IMR-90 (cell line): Measurements from ENCODE around the gene PNPLA1. TPM values are rescaled to one million over a fixed set of nuclear protein-coding genes. Genes with fewer than 3 reads are reported as not detected.

ENCODE experiments used
- ATAC-seq: fragments of 200-7000 bp; cut with Tn5 transposase; 2 replicates; pipeline ENCODE4 v1.9.1; 2020; ENCODE audit warnings: low read depth, mild to moderate bottlenecking, moderate library complexity
- BruUV-seq: library from RNA; stranded (reverse); fragments of 400-500 nt; replicated peaks from 2 replicates; lab custom pipeline; 2021; lab: Mats Ljungman, UMichigan
- CTCF ChIA-PET: fragments of 300-600 bp; formaldehyde crosslinking; extraction: SDS; loops from one replicate; lab custom pipeline; 2021; ENCODE audit warnings: antibody characterized with exemption; lab: Yijun Ruan, JAX
- POLR2A ChIA-PET: fragments of 300-600 bp; sonication (Branson Sonifier 250); formaldehyde crosslinking; loops from one replicate; lab custom pipeline; 2022; ENCODE audit warnings: antibody characterized with exemption; ENCODE audit not compliant: unreplicated experiment; lab: Charles Lee
- DNase-seq: peaks from one replicate; pipeline ENCODE4 v3.0.0; 2013
- H2AFZ ChIP-seq: replicated peaks from 2 replicates; pipeline ENCODE3; 2013; ENCODE audit warnings: low read length, mild to moderate bottlenecking; ENCODE audit not compliant: poor library complexity
- H2AK5ac ChIP-seq: 2 replicates; pipeline ENCODE4 v1.6.1; 2013; ENCODE audit warnings: low read depth, low read length, inconsistent platforms
- H2AK9ac ChIP-seq: replicated peaks from 2 replicates; pipeline ENCODE3; 2013; ENCODE audit warnings: mild to moderate bottlenecking, low read depth, low read length, moderate library complexity; ENCODE audit not compliant: poor library complexity
- H2BK120ac ChIP-seq: 2 replicates; pipeline ENCODE4 v1.6.1; 2013; ENCODE audit warnings: low read depth, low read length, inconsistent platforms
- H2BK15ac ChIP-seq: 3 replicates; pipeline ENCODE4 v1.6.1; 2013; ENCODE audit warnings: low read depth, low read length, inconsistent platforms
- H2BK20ac ChIP-seq: 2 replicates; pipeline ENCODE4 v1.6.1; 2013; ENCODE audit warnings: low read depth, mild to moderate bottlenecking, inconsistent platforms, low read length, moderate library complexity
- H2BK5ac ChIP-seq: 2 replicates; pipeline ENCODE4 v1.6.1; 2013; ENCODE audit warnings: mild to moderate bottlenecking, low read depth, low read length, inconsistent platforms; ENCODE audit not compliant: poor library complexity, severe bottlenecking
- H3K14ac ChIP-seq: replicated peaks from 2 replicates; pipeline ENCODE4 v1.6.1; 2013; ENCODE audit warnings: low read depth, low read length, inconsistent platforms
- H3K18ac ChIP-seq: 2 replicates; pipeline ENCODE4 v1.6.1; 2013; ENCODE audit warnings: low read depth, low read length, control low read depth
- H3K23ac ChIP-seq: 2 replicates; pipeline ENCODE4 v1.6.1; 2013; ENCODE audit warnings: low read depth, low read length, inconsistent platforms
- H3K27ac ChIP-seq: 2 replicates; pipeline ENCODE4 v1.5.1; 2013; ENCODE audit warnings: mild to moderate bottlenecking, control low read depth, low read length; ENCODE audit not compliant: insufficient read depth
- H3K27me3 ChIP-seq: 2 replicates; pipeline ENCODE4 v1.6.1; 2013; ENCODE audit warnings: low read length; ENCODE audit not compliant: control insufficient read depth, insufficient read depth
- H3K36me3 ChIP-seq: 2 replicates; pipeline ENCODE4 v1.6.1; 2013; ENCODE audit warnings: low read length, mixed read lengths; ENCODE audit not compliant: control insufficient read depth, insufficient read depth
- H3K4ac ChIP-seq: 2 replicates; pipeline ENCODE4 v1.6.1; 2013; ENCODE audit warnings: low read depth, low read length, inconsistent platforms
- H3K4me1 ChIP-seq: 2 replicates; pipeline ENCODE4 v1.6.1; 2013; ENCODE audit warnings: low read length, mixed read lengths; ENCODE audit not compliant: control insufficient read depth, insufficient read depth
- H3K4me2 ChIP-seq: 2 replicates; pipeline ENCODE4 v1.6.1; 2013; ENCODE audit warnings: low read depth, mild to moderate bottlenecking, control low read depth, low read length, moderate library complexity
- H3K4me3 ChIP-seq: 2 replicates; pipeline ENCODE4 v1.5.1; 2013; ENCODE audit warnings: low read depth, mild to moderate bottlenecking, control low read depth, low read length, moderate library complexity; ENCODE audit not compliant: insufficient read depth
- H3K56ac ChIP-seq: 2 replicates; pipeline ENCODE4 v1.6.1; 2013; ENCODE audit warnings: low read length, inconsistent platforms; ENCODE audit not compliant: insufficient read depth; ENCODE audit errors: extremely low read depth
- H3K79me1 ChIP-seq, 2 experiments: 2 replicates each; pipeline ENCODE4 v1.6.1; 2013; ENCODE audit warnings: low read length in 2 of 2, inconsistent platforms in 1 of 2, low read depth in 1 of 2
- H3K9ac ChIP-seq: 2 replicates; pipeline ENCODE4 v1.6.1; 2013; ENCODE audit warnings: low read depth, low read length, control low read depth
- H3K9me1 ChIP-seq: 2 replicates; pipeline ENCODE4 v1.6.1; 2013; ENCODE audit warnings: low read length, inconsistent platforms; ENCODE audit not compliant: insufficient read depth
- H3K9me3 ChIP-seq: 2 replicates; pipeline ENCODE4 v1.6.1; 2013; ENCODE audit warnings: low read length; ENCODE audit not compliant: control insufficient read depth, insufficient read depth
- H4K20me1 ChIP-seq: 2 replicates; pipeline ENCODE4 v1.6.1; 2013; ENCODE audit warnings: low read length, inconsistent platforms; ENCODE audit not compliant: insufficient read depth
- H4K5ac ChIP-seq: 2 replicates; pipeline ENCODE4 v1.6.1; 2013; ENCODE audit warnings: mild to moderate bottlenecking, low read depth, low read length, control low read depth
- H4K8ac ChIP-seq, 2 experiments: 2 replicates each; pipeline ENCODE4 v1.6.1; 2013; ENCODE audit warnings: low read depth in 2 of 2, low read length in 2 of 2, control low read depth in 1 of 2, inconsistent platforms in 1 of 2
- H4K91ac ChIP-seq: 2 replicates; pipeline ENCODE4 v1.6.1; 2013; ENCODE audit warnings: low read depth, low read length, inconsistent platforms; ENCODE audit not compliant: insufficient read depth
- MAFK ChIP-seq: IDR thresholded peaks from 2 replicates; pipeline ENCODE4 v1.6.1; 2012; ENCODE audit warnings: low read depth, low read length, improper control_type of control experiment
- MXI1 ChIP-seq: IDR thresholded peaks from 2 replicates; pipeline ENCODE4 v1.6.1; 2012; ENCODE audit warnings: low read depth, mild to moderate bottlenecking, low read length, moderate library complexity, borderline replicate concordance
- NFE2L2 ChIP-seq: fragments of 150-350 bp; IDR thresholded peaks from 2 replicates; pipeline ENCODE4 v1.6.1; 2016; ENCODE audit warnings: low read depth, mild to moderate bottlenecking, low read length
- POLR2A ChIP-seq: IDR thresholded peaks from 2 replicates; pipeline ENCODE4 v1.6.1; 2012; ENCODE audit warnings: mild to moderate bottlenecking, low read depth, low read length
- WGBS, 2 experiments: methylation state at CpG; one replicate each; pipeline versions ENCODE4 v1.1.5 to v1.1.7; 2013; ENCODE audit warnings: missing lambda C conversion rate in 2 of 2; ENCODE audit not compliant: insufficient read length in 1 of 2; ENCODE audit errors: extremely low coverage in 2 of 2; 5-methylcytosine and 5-hydroxymethylcytosine counted together
- dilution Hi-C: fragments of 300-500 bp; cut with HindIII; formaldehyde crosslinking; loops from one replicate; pipeline ENCODE4 v1.14.3; 2018; ENCODE audit warnings: low sequenced_read_pairs; ENCODE audit not compliant: unreplicated experiment
- in situ Hi-C: fragments of 300-500 bp; cut with MboI; formaldehyde crosslinking; loops from 3 replicates; pipeline ENCODE4 v1.14.3; 2019; ENCODE audit warnings: low sequenced_read_pairs, inconsistent platforms, mixed read lengths
- intact Hi-C: fragments of 100-400 bp; cut with micrococcal nuclease; formaldehyde crosslinking; loops from 2 replicates; pipeline ENCODE4 v1.10.0; 2022
- polyA plus RNA-seq, 3 experiments: library from polyadenylated mRNA; depleted of rRNA; stranded (reverse); fragments of >200 nt; gene quantifications; 2 replicates each; pipeline ENCODE4 v1.2.3, GENCODE V29; 2012; ENCODE audit warnings: low replicate concordance in 1 of 3
- total RNA-seq: library from RNA; depleted of rRNA; stranded (reverse); fragments of >200 nt; gene quantifications from 2 replicates; pipeline ENCODE4 v1.2.3, GENCODE V29; 2012
- TF ChIP-seq, protein P1 (sequence below): fragments of 150-350 bp; IDR thresholded peaks from 2 replicates; pipeline ENCODE4 v1.6.1; 2017; ENCODE audit warnings: mild to moderate bottlenecking, antibody characterized with exemption, low read length, low read depth

PNPLA1 gene
- total and polyA plus RNA-seq, 2 of the 4 experiments (the other 2 are of a cell fraction): not detected

DNA sequence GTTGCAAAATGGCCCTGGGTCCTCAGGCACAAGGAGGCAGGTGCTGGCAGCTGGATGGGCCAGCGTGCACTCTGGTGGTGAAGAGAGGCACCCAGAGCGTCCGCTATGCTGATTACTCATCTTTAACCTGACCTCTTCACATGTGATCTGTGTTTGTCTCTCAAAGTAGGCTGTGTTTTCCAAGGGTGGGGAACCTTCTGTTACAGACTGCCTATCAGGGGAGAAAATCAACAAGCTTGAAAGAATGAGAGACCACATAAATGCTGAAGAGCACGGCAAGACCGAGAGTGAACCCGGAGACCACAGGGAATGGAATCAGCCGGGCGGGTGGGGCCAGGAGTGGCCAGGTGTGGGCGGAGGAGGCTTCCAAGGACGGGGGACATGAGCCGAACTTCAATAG, 50.6 kb downstream of the PNPLA1 start:
- BruUV-seq: no TSS peak
- no peak overlapping the region for H2BK120ac ChIP-seq
- H3K9me1 ChIP-seq: no peaks in the 10 kb centered on the region
- 100% methylated on average over 3 of the region's 11 CpGs; no CpG with 5 or more reads in 1 of the 2 experiments for WGBS, 2 experiments
- ChIA-PET CTCF (no interaction called here), POLR2A (no interaction called here)
- H3K9ac ChIP-seq: no peak overlapping the region
- H3K9me3 ChIP-seq: no peaks in the 10 kb centered on the region
- H2BK15ac ChIP-seq: no peak overlapping the region
- H4K91ac ChIP-seq: no peak overlapping the region
- H3K27ac ChIP-seq: no peak overlapping the region
- H3K18ac ChIP-seq: no peak overlapping the region
- H3K36me3 ChIP-seq: no peaks in the 10 kb centered on the region
- H3K4me1 ChIP-seq: no peaks in the 10 kb centered on the region
- no peaks in the 10 kb centered on the region for H4K20me1 ChIP-seq
- no peak overlapping the region for H3K56ac ChIP-seq
- no peak overlapping the region for H3K14ac ChIP-seq
- no peak overlapping the region for H2BK20ac ChIP-seq
- ATAC-seq: no peak
- H3K27me3 ChIP-seq: peaks cover 70% of the 10 kb centered on the region
- dilution Hi-C loops: no loop called here
- H3K23ac ChIP-seq: no peak overlapping the region
- H2AFZ ChIP-seq: no peak overlapping the region
- H3K79me1 ChIP-seq: no peaks in the 10 kb centered on the region
- H2AK9ac ChIP-seq: no peak overlapping the region
- TF ChIP-seq POLR2A (no peak), NFE2L2 (no peak), MAFK (no peak), MXI1 (no peak)
- TF ChIP-seq, protein P1, sequence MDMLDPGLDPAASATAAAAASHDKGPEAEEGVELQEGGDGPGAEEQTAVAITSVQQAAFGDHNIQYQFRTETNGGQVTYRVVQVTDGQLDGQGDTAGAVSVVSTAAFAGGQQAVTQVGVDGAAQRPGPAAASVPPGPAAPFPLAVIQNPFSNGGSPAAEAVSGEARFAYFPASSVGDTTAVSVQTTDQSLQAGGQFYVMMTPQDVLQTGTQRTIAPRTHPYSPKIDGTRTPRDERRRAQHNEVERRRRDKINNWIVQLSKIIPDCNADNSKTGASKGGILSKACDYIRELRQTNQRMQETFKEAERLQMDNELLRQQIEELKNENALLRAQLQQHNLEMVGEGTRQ: no peak
- no peak overlapping the region for H3K4me3 ChIP-seq
- H4K5ac ChIP-seq: no peak overlapping the region
- no peak overlapping the region for H3K4ac ChIP-seq
- no peak overlapping the region for H2AK5ac ChIP-seq
- H4K8ac ChIP-seq: no peak overlapping the region
- H2BK5ac ChIP-seq: no peak overlapping the region
- in situ Hi-C loops: no loop called here
- intact Hi-C loops: no loop called here
- no peak for DNase-seq
- H3K4me2 ChIP-seq: no peak overlapping the region
